ENCODE data around the gene TCN2. TPM values are rescaled to one million over a fixed set of nuclear protein-coding genes. Genes with fewer than 3 reads are reported as not detected.
"Not testable (repeated sequence)": the region's sequence is repeated elsewhere in the genome, so short reads cannot be mapped to it uniquely, and the experiment has no call there.

The TCN2 gene
- polyA plus RNA-seq, 3 donors = 52.7 to 59.9 (median 52.9) TPM

GRCh38 chr22:30675436-30675835, 68.5 kb downstream of the TCN2 start:
- no peak for DNase-seq (ENCODE audit: low read depth in 3 of 3, low spot score in 2 of 3)

- not testable (repeated sequence) for DNase-seq (ENCODE audit: low read depth in 3 of 3, low spot score in 2 of 3)
Measured at GRCh38 chr22:30676565-30676964, 69.6 kb downstream of the TCN2 start.

Other genes starting within 250 kb of the TCN2 start
- gene RNF215, start 219.8 kb upstream of the TCN2 start, polyA plus RNA-seq (ENCODE audit: insufficient read length in 3 of 3) = 10 to 100 TPM; 17.2 to 20.5 (median 19.1) TPM
- gene SEC14L2, start 210.2 kb upstream of the TCN2 start, polyA plus RNA-seq (ENCODE audit: insufficient read length in 3 of 3) = 1 to 10 TPM; 4.4 to 5.2 (median 5.0) TPM
- gene MTFP1, start 181.4 kb upstream of the TCN2 start, polyA plus RNA-seq (ENCODE audit: insufficient read length in 3 of 3) = 1 to 10 TPM; 5.1 to 9.4 (median 7.8) TPM
- gene SEC14L3, start 135.2 kb upstream of the TCN2 start, polyA plus RNA-seq (ENCODE audit: insufficient read length in 3 of 3) = not detected
- gene SEC14L4, start 101.5 kb upstream of the TCN2 start, polyA plus RNA-seq (ENCODE audit: insufficient read length in 3 of 3) = under 1 TPM; 0.17 to 0.60 (median 0.50) TPM
- gene SEC14L6, start 60.4 kb upstream of the TCN2 start, polyA plus RNA-seq (ENCODE audit: insufficient read length in 3 of 3) = 1 to 10 TPM; 5.3 to 8.6 (median 6.7) TPM
- 10 to 100 TPM; 18.6 to 27.1 (median 19.4) TPM for gene GAL3ST1, start 32.5 kb upstream of the TCN2 start, polyA plus RNA-seq (ENCODE audit: insufficient read length in 3 of 3)
- 10 to 100 TPM; 66.2 to 70.3 (median 66.7) TPM for gene PES1, start 15.3 kb upstream of the TCN2 start, polyA plus RNA-seq (ENCODE audit: insufficient read length in 3 of 3)
- 1 to 10 TPM; 1.3 to 1.6 (median 1.4) TPM for gene SLC35E4, start 28.6 kb downstream of the TCN2 start, polyA plus RNA-seq (ENCODE audit: insufficient read length in 3 of 3)
- 1 to 10 TPM; 5.5 to 6.9 (median 6.5) TPM for gene DUSP18, start 60.7 kb downstream of the TCN2 start, polyA plus RNA-seq (ENCODE audit: insufficient read length in 3 of 3)
- gene OSBP2, start 87.7 kb downstream of the TCN2 start, polyA plus RNA-seq (ENCODE audit: insufficient read length in 3 of 3) = 1 to 10 TPM; 4.8 to 5.4 (median 5.3) TPM

Measured in right renal cortex interstitium (tissue), 3 donors.